HepG2 (cell line): ENCODE data around the gene MICAL1. TPM values are rescaled to one million over a fixed set of nuclear protein-coding genes. Genes with fewer than 3 reads are reported as not detected.
A peak's percentile ranks its signal among the peaks of the same experiment; 100 is the strongest.

Source experiments
- ATAC-seq: fragments of 200-7000 bp; cut with Tn5 transposase; 3 replicates; pipeline ENCODE4 v1.9.1; 2020; ENCODE audit warnings: mild to moderate bottlenecking, moderate library complexity
- BruUV-seq: library from RNA; stranded (reverse); fragments of 400-500 nt; replicated peaks from 2 replicates; lab custom pipeline; 2021; lab: Mats Ljungman, UMichigan
- CTCF ChIA-PET: fragments of 300-600 bp; formaldehyde crosslinking; extraction: SDS; loops from one replicate; lab custom pipeline; 2021; ENCODE audit warnings: low total read pairs, inconsistent platforms, low intra/inter-chr PET ratio; lab: Yijun Ruan, JAX
- POLR2A ChIA-PET: fragments of 350-600 bp; sonication (Branson Sonifier 250); formaldehyde crosslinking; loops from one replicate; lab custom pipeline; 2020; ENCODE audit warnings: antibody characterized with exemption, inconsistent platforms; lab: Yijun Ruan, JAX
- DNase-seq: peaks from one replicate; pipeline ENCODE4 v3.0.0-alpha.2; 2015; ENCODE audit warnings: low spot score
- FAIRE-seq: peaks from 3 replicates; lab custom pipeline; 2011; peaks lifted over from hg19 to GRCh38; lab: Jason Lieb, UNC
- H2AFZ ChIP-seq: one replicate; pipeline ENCODE4 v1.6.1; 2011; ENCODE audit warnings: low read length, inconsistent platforms
- H3K27ac ChIP-seq: fragments of 300-600 bp; 3 replicates; pipeline ENCODE4 v1.8.0; 2011; ENCODE audit warnings: mixed run types, mild to moderate bottlenecking, mixed read lengths, low read length, inconsistent platforms; ENCODE audit not compliant: insufficient read depth; ENCODE audit errors: extremely low read length
- H3K27me3 ChIP-seq, 2 experiments: fragments of 200-600 bp in 1 of 2; 2 replicates in 1 of 2; 3 replicates in 1 of 2; pipeline versions ENCODE4 v1.6.0 to v1.8.0; 2011; ENCODE audit warnings: low read length in 2 of 2, mild to moderate bottlenecking in 2 of 2, moderate library complexity in 2 of 2, inconsistent platforms in 1 of 2; ENCODE audit not compliant: insufficient read depth in 2 of 2, control insufficient read depth in 1 of 2
- H3K36me3 ChIP-seq, 2 experiments: fragments of 200-600 bp in 1 of 2; replicated peaks in 1 of 2; 2 replicates in 1 of 2; 3 replicates in 1 of 2; pipeline versions ENCODE4 v1.5.1 to v1.8.0; 2011; ENCODE audit warnings: low read length in 2 of 2, inconsistent platforms in 1 of 2; ENCODE audit not compliant: insufficient read depth in 2 of 2, control insufficient read depth in 1 of 2
- H3K4me1 ChIP-seq: 2 replicates; pipeline ENCODE4 v1.5.1; 2012; ENCODE audit warnings: low read length, inconsistent platforms; ENCODE audit not compliant: insufficient read depth
- H3K4me2 ChIP-seq: 2 replicates; pipeline ENCODE4 v1.6.0; 2011; ENCODE audit warnings: low read depth, low read length, inconsistent platforms
- H3K4me3 ChIP-seq, 3 experiments: fragments of 200-600 bp in 1 of 3; sonication (generic), shearing (Covaris generic) in 1 of 3; replicated peaks in 1 of 3; 2 replicates each; pipeline ENCODE4 v1.5.1; 2011 to 2016; ENCODE audit warnings: low read length in 3 of 3, inconsistent platforms in 2 of 3, low read depth in 2 of 3, mild to moderate bottlenecking in 2 of 3, control low read depth in 1 of 3, mixed read lengths in 1 of 3; ENCODE audit not compliant: insufficient read depth in 1 of 3
- H3K79me2 ChIP-seq: one replicate; pipeline ENCODE4 v1.6.1; 2011; ENCODE audit warnings: low read length, inconsistent platforms; ENCODE audit not compliant: insufficient read depth
- H3K9ac ChIP-seq: 2 replicates; pipeline ENCODE4 v1.6.0; 2011; ENCODE audit warnings: mild to moderate bottlenecking, low read depth, low read length, inconsistent platforms; ENCODE audit not compliant: insufficient read depth
- H3K9me3 ChIP-seq: 2 replicates; pipeline ENCODE4 v1.5.1; 2012; ENCODE audit warnings: mild to moderate bottlenecking, low read length
- H4K20me1 ChIP-seq: 2 replicates; pipeline ENCODE4 v1.6.0; 2011; ENCODE audit warnings: inconsistent platforms, mild to moderate bottlenecking, low read length, moderate library complexity; ENCODE audit not compliant: insufficient read depth
- ARNT ChIP-seq: fragments of 450-650 bp; IDR thresholded peaks from 2 replicates; pipeline ENCODE4 v1.6.1; 2017
- ATF7 ChIP-seq, 2 experiments: fragments of 450-650 bp in 1 of 2; sonication (generic) in 1 of 2; formaldehyde crosslinking in 1 of 2; IDR thresholded peaks; 2 replicates each; pipeline versions ENCODE4 v1.4.0 to v1.6.1; 2016 to 2020; ENCODE audit warnings: antibody characterized with exemption in 1 of 2, mild to moderate bottlenecking in 1 of 2, missing genetic modification reagents in 1 of 2
- CEBPB ChIP-seq: IDR thresholded peaks from 2 replicates; pipeline ENCODE4 v1.6.1; 2011; ENCODE audit warnings: low read depth, low read length, improper control_type of control experiment, borderline replicate concordance
- DPF2 ChIP-seq: sonication (generic); formaldehyde crosslinking; IDR thresholded peaks from 2 replicates; pipeline ENCODE4 v1.4.0; 2020; ENCODE audit warnings: mild to moderate bottlenecking, low read depth, missing genetic modification reagents, borderline replicate concordance
- KAT7 ChIP-seq: IDR thresholded peaks from 2 replicates; pipeline ENCODE4 v1.6.1; 2018; ENCODE audit warnings: borderline replicate concordance, missing compliant biosample characterization
- NFE2 ChIP-seq: sonication (generic); formaldehyde crosslinking; IDR thresholded peaks from 2 replicates; pipeline ENCODE4 v1.4.0; 2020; ENCODE audit warnings: missing genetic modification reagents
- PRMT3 ChIP-seq: sonication (generic); formaldehyde crosslinking; IDR thresholded peaks from 2 replicates; pipeline ENCODE4 v1.8.1; 2022; ENCODE audit warnings: low read depth, mild to moderate bottlenecking, moderate library complexity, missing genetic modification reagents, borderline replicate concordance
- RARG ChIP-seq: sonication (generic); formaldehyde crosslinking; IDR thresholded peaks from 2 replicates; pipeline ENCODE4 v1.4.0; 2020; ENCODE audit warnings: low read depth, mild to moderate bottlenecking, missing genetic modification reagents
- TAF15 ChIP-seq: fragments of 200-400 bp; formaldehyde crosslinking; IDR thresholded peaks from one replicate; pipeline ENCODE4 v1.6.1; 2018; ENCODE audit warnings: mild to moderate bottlenecking, low read depth, low read length; ENCODE audit not compliant: poor library complexity, severe bottlenecking
- ZNF101 ChIP-seq: sonication (generic); formaldehyde crosslinking; IDR thresholded peaks from 2 replicates; pipeline ENCODE4 v1.4.0; 2020; ENCODE audit warnings: mild to moderate bottlenecking, low read depth, missing genetic modification reagents, borderline replicate concordance
- ZNF33B ChIP-seq: sonication (generic); formaldehyde crosslinking; IDR thresholded peaks from 2 replicates; pipeline ENCODE4 v1.5.1; 2020; ENCODE audit warnings: mild to moderate bottlenecking, missing genetic modification reagents
- ZNF547 ChIP-seq: sonication (generic); formaldehyde crosslinking; IDR thresholded peaks from 2 replicates; pipeline ENCODE4 v1.5.1; 2020; ENCODE audit warnings: mild to moderate bottlenecking, missing genetic modification reagents
- ZNF879 ChIP-seq: sonication (generic); formaldehyde crosslinking; IDR thresholded peaks from 2 replicates; pipeline ENCODE4 v1.8.1; 2023; ENCODE audit warnings: missing genetic modification reagents
- ZNF891 ChIP-seq: sonication (generic); formaldehyde crosslinking; IDR thresholded peaks from 2 replicates; pipeline ENCODE4 v1.5.0; 2020; ENCODE audit warnings: mild to moderate bottlenecking, missing genetic modification reagents
- WGBS: methylation state at CpG from one replicate; pipeline ENCODE4 v1.1.6; 2017; ENCODE audit warnings: low lambda C conversion rate; 5-methylcytosine and 5-hydroxymethylcytosine counted together
- in situ Hi-C: cut with HindIII; loops from 2 replicates; pipeline ENCODE4 v1.10.0; 2017; ENCODE audit warnings: low pct_unique_long_range_greater_than_20kb; ENCODE audit not compliant: extremely low pct_ligation_motif_present
- intact Hi-C: fragments of 100-400 bp; cut with micrococcal nuclease; formaldehyde crosslinking; loops from one replicate; pipeline ENCODE4 v1.10.0; 2022; ENCODE audit not compliant: unreplicated experiment
- polyA plus RNA-seq, 8 experiments: library from polyadenylated mRNA; depleted of rRNA in 3 of 8; stranded (reverse) in 7 of 8; unstranded in 1 of 8; fragments of >200 nt; fragmentation: Illumina TruSeq in 4 of 8; extraction: Trizol in 4 of 8; gene quantifications; 2 replicates each; pipeline versions ENCODE4 v1.2.1 to v1.2.3, GENCODE V29; 2011 to 2016; ENCODE audit warnings: low read depth in 4 of 8, missing spikeins in 1 of 8, mixed read lengths in 1 of 8; ENCODE audit not compliant: insufficient read depth in 1 of 8
- total RNA-seq, 5 experiments: library from RNA; depleted of rRNA; stranded (reverse); fragments of >200 nt; fragmentation: Illumina TruSeq; extraction: Trizol; gene quantifications; 2 replicates each; pipeline ENCODE4 v1.2.3, GENCODE V29; 2016; ENCODE audit warnings: low read depth in 1 of 5
- TF ChIP-seq, protein P1 (sequence below): sonication (generic); formaldehyde crosslinking; IDR thresholded peaks from 2 replicates; pipeline ENCODE4 v1.5.0; 2020; ENCODE audit warnings: mild to moderate bottlenecking, low read depth, missing genetic modification reagents, borderline replicate concordance
- TF ChIP-seq, protein P2 (sequence below): sonication (generic); formaldehyde crosslinking; IDR thresholded peaks from 2 replicates; pipeline ENCODE4 v1.4.0; 2020; ENCODE audit warnings: missing genetic modification reagents, borderline replicate concordance

MICAL1 gene
- total and polyA plus RNA-seq, 2 of the 13 experiments (the other 11 are each of a cell fraction or from before 2014, with no cell fraction given): 6.9 to 39.0 TPM

DNA sequence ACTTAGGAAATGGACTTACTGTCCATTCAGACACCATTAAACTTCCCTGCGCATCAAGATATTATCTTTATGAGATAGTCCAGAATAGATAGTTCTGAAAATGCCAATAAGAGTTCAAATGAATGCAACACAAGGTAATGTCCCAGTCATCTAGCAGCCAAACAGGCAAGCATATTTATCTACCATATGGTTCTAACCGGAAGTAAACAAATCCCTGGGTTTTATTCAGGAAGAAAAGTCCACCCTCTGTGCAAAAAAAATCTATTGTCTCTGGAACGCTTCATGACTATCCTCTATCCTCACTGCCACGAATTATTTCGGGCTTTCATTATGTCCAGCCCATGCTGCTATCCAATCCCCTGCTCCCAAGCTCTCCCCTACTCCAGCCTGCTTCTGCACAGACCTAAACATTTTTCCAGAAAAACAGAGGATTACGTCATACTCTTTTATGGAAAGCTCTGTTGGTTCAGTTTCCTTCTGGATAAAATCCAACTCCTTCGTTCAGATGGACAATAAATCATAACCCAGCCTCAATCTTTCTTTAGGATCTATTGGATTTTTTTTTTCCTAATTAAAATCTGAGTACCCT is 26.6 kb downstream of the MICAL1 start:
- TF ChIP-seq DPF2 (CRISPR knock-in tag) (no peak), ATF7 (IDR thresholded peaks at IDR 0.05) (peak; percentile 88), ATF7 (CRISPR knock-in tag; IDR thresholded peaks at IDR 0.05) (no peak), CEBPB (peak; percentile 40; the same call in 1 of the 2 replicates)
- H3K36me3 ChIP-seq: no peaks in the 10 kb centered on the region
- no peaks in the 10 kb centered on the region; a peak in 1 of 5 replicates for H3K27me3 ChIP-seq
- BruUV-seq: no TSS peak
- DNase-seq: no peak
- in situ Hi-C loops (no loop called here), intact Hi-C loops (no loop called here)
- no peak overlapping the region for H3K9ac ChIP-seq
- no peaks in the 10 kb centered on the region for H4K20me1 ChIP-seq
- no peaks in the 10 kb centered on the region for H3K9me3 ChIP-seq
- POLR2A ChIA-PET: interaction anchor here (2.0 kb wide), 1 partner anchor 13 kb away, joined by 4 read pairs; no protein-coding TSS in a partner anchor
- ATAC-seq: no peak
- WGBS: 40% methylated on average over 7 of the region's 7 CpGs
- no peak overlapping the region for H3K4me2 ChIP-seq
- no peak for FAIRE-seq
- CTCF ChIA-PET: no interaction called here
- no peak overlapping the region for H3K4me3 ChIP-seq
- no peaks in the 10 kb centered on the region for H3K79me2 ChIP-seq
- no peak overlapping the region for H3K27ac ChIP-seq
- H3K4me1 ChIP-seq: peaks cover 6% of the 10 kb centered on the region
- no peak overlapping the region for H2AFZ ChIP-seq

DNA sequence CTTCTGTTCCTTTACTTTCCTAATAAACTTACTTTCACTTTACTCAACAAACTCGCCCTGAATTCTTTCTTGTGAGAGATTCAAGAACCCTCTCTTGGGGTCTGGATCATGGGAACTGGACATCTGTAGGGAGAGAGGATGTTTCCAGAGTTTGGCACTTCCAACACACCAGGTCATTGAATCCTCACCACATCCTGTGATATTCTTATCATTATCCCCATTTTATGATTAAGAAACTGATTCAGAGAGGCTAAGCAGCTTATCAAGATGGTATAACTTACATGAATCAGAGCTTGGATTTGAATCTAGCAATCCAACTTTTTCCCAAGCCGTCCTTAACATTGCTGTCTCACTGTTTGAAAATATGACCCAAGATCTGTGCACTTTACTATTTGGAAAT is 30.6 kb downstream of the MICAL1 start:
- no peak overlapping the region for H2AFZ ChIP-seq
- no peak for TF ChIP-seq ZNF101 (CRISPR knock-in tag)
- TF ChIP-seq NFE2: no peak
- TF ChIP-seq ARNT: no peak
- no peak for TF ChIP-seq ZNF547 (CRISPR knock-in tag)
- TF ChIP-seq, protein P1, sequence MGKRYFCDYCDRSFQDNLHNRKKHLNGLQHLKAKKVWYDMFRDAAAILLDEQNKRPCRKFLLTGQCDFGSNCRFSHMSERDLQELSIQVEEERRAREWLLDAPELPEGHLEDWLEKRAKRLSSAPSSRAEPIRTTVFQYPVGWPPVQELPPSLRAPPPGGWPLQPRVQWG (CRISPR knock-in tag): no peak
- TF ChIP-seq, protein P2, sequence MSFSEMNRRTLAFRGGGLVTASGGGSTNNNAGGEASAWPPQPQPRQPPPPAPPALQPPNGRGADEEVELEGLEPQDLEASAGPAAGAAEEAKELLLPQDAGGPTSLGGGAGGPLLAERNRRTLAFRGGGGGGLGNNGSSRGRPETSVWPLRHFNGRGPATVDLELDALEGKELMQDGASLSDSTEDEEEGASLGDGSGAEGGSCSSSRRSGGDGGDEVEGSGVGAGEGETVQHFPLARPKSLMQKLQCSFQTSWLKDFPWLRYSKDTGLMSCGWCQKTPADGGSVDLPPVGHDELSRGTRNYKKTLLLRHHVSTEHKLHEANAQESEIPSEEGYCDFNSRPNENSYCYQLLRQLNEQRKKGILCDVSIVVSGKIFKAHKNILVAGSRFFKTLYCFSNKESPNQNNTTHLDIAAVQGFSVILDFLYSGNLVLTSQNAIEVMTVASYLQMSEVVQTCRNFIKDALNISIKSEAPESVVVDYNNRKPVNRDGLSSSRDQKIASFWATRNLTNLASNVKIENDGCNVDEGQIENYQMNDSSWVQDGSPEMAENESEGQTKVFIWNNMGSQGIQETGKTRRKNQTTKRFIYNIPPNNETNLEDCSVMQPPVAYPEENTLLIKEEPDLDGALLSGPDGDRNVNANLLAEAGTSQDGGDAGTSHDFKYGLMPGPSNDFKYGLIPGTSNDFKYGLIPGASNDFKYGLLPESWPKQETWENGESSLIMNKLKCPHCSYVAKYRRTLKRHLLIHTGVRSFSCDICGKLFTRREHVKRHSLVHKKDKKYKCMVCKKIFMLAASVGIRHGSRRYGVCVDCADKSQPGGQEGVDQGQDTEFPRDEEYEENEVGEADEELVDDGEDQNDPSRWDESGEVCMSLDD (CRISPR knock-in tag): no peak
- no peak for TF ChIP-seq RARG (CRISPR knock-in tag)
- no peak for TF ChIP-seq KAT7 (CRISPR knock-in tag)
- TF ChIP-seq ZNF33B (CRISPR knock-in tag): no peak
- TF ChIP-seq ZNF879 (CRISPR knock-in tag): no peak
- TF ChIP-seq PRMT3 (CRISPR knock-in tag): no peak
- TF ChIP-seq TAF15: no peak
- TF ChIP-seq ZNF891 (CRISPR knock-in tag): no peak

More for the DNA sequence above, 30.6 kb downstream of the MICAL1 start:
- H3K36me3 ChIP-seq: no peaks in the 10 kb centered on the region
- no peak overlapping the region for H3K27ac ChIP-seq
- FAIRE-seq (no peak), DNase-seq (no peak), ATAC-seq (no peak)
- H3K4me3 ChIP-seq: no peak overlapping the region
- POLR2A ChIA-PET: no interaction called here
- CTCF ChIA-PET: no interaction called here
- H3K27me3 ChIP-seq: no peaks in the 10 kb centered on the region; a peak in 1 of 5 replicates
- no peaks in the 10 kb centered on the region for H3K9me3 ChIP-seq
- 49% methylated on average over 2 of the region's 2 CpGs for WGBS
- H3K4me1 ChIP-seq: peaks cover 9% of the 10 kb centered on the region
- no peak overlapping the region for H3K9ac ChIP-seq
- no peaks in the 10 kb centered on the region for H3K79me2 ChIP-seq
- H3K4me2 ChIP-seq: no peak overlapping the region
- no peaks in the 10 kb centered on the region for H4K20me1 ChIP-seq
- intact Hi-C loops (no loop called here), in situ Hi-C loops (no loop called here)
- no TSS peak for BruUV-seq
